Cardiac ventricle fibroblast (primary cell): ENCODE results near the gene ZNF611. TPM values are rescaled to one million over a fixed set of nuclear protein-coding genes. Genes with fewer than 3 reads are reported as not detected.

Experiments used
- total RNA-seq: library from RNA; depleted of rRNA; stranded (reverse); fragments of >200 nt; gene quantifications from 2 replicates; pipeline ENCODE4 v1.2.3, GENCODE V29; 2015

Gene ZNF611
- 6.1 and 11.4 TPM in 2 replicates for total RNA-seq

DNA sequence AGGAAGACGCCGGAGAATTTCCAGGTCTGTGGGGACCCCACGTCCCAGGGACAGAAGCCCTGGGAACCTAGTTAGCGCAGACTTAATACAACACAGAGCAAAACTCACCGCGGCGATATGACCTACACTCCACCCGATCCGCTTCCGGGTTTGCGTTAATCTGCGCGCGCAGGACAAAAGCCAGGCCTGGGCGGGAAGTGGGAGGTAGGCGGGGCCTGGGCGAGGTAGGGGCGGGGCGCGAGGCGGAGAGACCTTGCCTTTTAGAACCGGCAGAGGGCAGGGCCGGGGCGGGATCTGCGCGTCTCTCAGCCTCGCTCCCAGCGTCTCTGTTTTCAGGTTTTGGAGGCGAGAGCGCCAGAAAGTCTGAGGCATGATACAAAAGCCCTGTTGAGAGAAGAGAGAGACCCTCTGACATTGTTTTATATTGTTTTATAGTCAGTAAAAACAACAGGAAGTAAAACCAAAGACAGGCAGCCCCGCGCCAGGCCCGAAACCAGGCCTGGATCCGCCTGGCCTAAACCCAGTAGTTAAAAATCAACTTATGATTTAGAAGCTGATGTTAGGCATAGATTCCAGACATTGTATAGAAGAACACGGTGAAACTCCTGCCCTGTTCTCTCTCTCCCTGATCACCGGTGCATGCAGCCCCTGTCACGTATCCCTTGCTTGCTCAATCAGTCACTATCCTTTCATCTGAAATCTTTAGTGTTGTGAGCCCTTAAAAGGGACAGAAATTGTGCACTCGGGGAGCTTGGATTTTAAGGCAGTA is at the start of gene ZNF611:
Gene ZNF611 (minus strand): TSS at position 152 of the 769 bp plus-strand sequence. CDS start 19,150 bp downstream, outside the sequence.

Other genes with a start within 250 kb of the ZNF611 start
- 5.8 and 11.0 TPM in 2 replicates for gene ZNF808, start 207.4 kb downstream of the ZNF611 start, total RNA-seq
- gene ZNF701, start 164.8 kb downstream of the ZNF611 start, total RNA-seq: 5.0 and 6.5 TPM in 2 replicates
- gene ZNF83, start 96.7 kb downstream of the ZNF611 start, total RNA-seq: 21.2 and 21.3 TPM in 2 replicates
- 2.2 and 3.9 TPM in 2 replicates for gene ZNF600, start 51.7 kb upstream of the ZNF611 start, total RNA-seq
- 5.9 and 11.1 TPM in 2 replicates for gene ZNF28, start 86.6 kb upstream of the ZNF611 start, total RNA-seq
- gene ZNF468, start 122.6 kb upstream of the ZNF611 start, total RNA-seq: 6.9 and 8.3 TPM in 2 replicates
- gene ZNF320, start 162.6 kb upstream of the ZNF611 start, total RNA-seq: 4.2 and 5.4 TPM in 2 replicates
- gene ZNF888, start 188.4 kb upstream of the ZNF611 start, total RNA-seq: 2.4 and 2.8 TPM in 2 replicates
- 2.1 and 5.4 TPM in 2 replicates for gene ZNF816, start 227.8 kb upstream of the ZNF611 start, total RNA-seq